Measurements from ENCODE around the gene BTBD1. TPM values are rescaled to one million over a fixed set of nuclear protein-coding genes. Genes with fewer than 3 reads are reported as not detected.

BTBD1 gene
- 101 and 113 TPM in 2 replicates for total RNA-seq

GRCh38 chr15:83066734-83067637 is at the start of gene BTBD1:
BTBD1 (minus strand) TSS chr15:83067252; CDS start chr15:83067151, 101 bp downstream.

GRCh38 chr15:83106994-83107840 is 40.2 kb upstream of the BTBD1 start, which contains the start of gene TM6SF1:
TM6SF1 (plus strand) TSS chr15:83107645; CDS start chr15:83107681, 36 bp downstream.

DNA sequence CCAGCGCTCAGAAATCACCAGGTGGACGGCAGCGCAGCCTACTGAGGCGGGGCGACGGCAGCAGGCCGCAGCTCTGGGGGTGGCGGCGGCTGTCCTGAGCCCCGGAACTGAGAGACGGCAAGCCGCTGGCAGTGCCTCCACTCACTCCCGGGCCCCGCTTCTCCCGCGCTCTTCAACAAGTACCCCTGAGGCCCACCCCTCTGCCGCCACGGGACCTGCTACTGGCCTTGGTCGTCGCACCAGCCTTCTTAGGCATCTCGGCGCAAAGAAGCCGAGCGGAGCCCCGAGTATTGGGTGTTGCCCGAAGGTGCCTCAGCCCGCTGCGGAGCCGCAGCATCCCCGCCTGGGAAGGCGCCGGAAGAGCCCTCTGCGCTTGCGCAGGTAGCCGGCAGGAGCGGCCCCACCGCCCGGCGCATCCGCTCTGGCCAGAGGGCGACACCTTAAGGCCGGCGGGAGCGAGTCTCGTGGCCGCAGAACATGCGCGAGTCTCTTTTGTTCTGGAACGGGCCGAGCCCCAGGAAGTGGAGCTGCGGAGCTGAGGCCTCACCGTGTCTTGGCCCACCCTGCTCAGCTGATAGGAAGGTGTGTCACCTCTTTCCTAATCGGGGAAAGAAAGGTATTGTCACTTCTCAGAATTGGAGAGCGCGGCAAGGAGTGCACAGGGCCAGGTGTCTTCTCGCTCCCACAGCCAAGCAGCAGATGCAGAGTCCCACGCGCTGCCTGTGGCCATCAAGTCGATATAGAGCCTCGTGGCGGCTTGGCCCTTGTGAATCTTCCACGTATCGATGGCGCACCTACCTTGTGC is 55.6 kb downstream of the BTBD1 start, which contains the start of gene C15orf40:
Gene C15orf40 (minus strand): TSS at position 369 of the 805 bp plus-strand sequence. CDS start 32 bp downstream, at position 337.

GRCh38 chr15:82985688-82986441 is 81.2 kb downstream of the BTBD1 start, which contains the start of gene RAMAC:
RAMAC (plus strand) TSS chr15:82986210; CDS start chr15:82989019, 2,809 bp downstream.

Other genes starting within 250 kb of the BTBD1 start
- 5.7 and 6.5 TPM in 2 replicates for gene HOMER2, start 114.5 kb downstream of the BTBD1 start, total RNA-seq
- 33.7 and 37.6 TPM in 2 replicates for gene RAMAC, start 81.0 kb downstream of the BTBD1 start, total RNA-seq
- 10.3 and 10.9 TPM in 2 replicates for gene C15orf40, start 55.6 kb downstream of the BTBD1 start, total RNA-seq
- gene TM6SF1, start 40.4 kb upstream of the BTBD1 start, total RNA-seq, result 0.50 and 0.92 TPM in 2 replicates
- gene HDGFL3, start 140.6 kb upstream of the BTBD1 start, total RNA-seq, result 34.5 and 51.4 TPM in 2 replicates
- gene BNC1, start 217.4 kb upstream of the BTBD1 start, total RNA-seq, result 0.06 and 0.13 TPM in 2 replicates